ENCODE data around the gene ALDH8A1.

ALDH8A1 gene

GRCh38 chr6:134896910-134897309 lies 53.0 kb downstream of the ALDH8A1 start:
- DNase-seq, result no peak
- no peak for TF ChIP-seq CTCF (IDR thresholded peaks at IDR 0.05; ENCODE audit: low read depth, low read length, missing control alignments)
- no peak overlapping the region for H3K27ac ChIP-seq
- no peaks in the 10 kb centered on the region for H3K36me3 ChIP-seq (replicated peaks)
- no peaks in the 10 kb centered on the region for H3K27me3 ChIP-seq (replicated peaks)
- in situ Hi-C loops (cut with HindIII; ENCODE audit: low pct_ligation_motif_present, low sequenced_read_pairs), result no loop called here
- no peak overlapping the region for H3K4me3 ChIP-seq (ENCODE audit: low read depth, low read length)

DNA sequence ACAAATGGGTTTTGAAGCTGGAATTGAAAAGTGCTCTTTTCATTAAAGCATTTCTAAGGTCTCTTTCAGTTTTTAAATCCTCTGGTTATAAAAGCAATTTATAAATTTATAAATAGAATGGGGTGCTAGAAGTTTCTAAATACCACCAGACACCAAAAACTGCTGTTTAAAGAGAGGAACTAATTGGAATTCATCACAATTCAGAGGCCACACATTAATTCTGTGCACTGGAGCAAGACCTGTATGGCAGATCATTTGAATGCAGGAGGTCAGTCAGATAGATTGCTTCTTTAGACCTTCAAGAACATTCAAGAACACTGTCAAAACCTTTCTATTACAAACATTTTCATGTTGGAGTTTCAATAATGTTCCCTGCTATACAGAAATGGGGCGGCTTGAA lies 55.1 kb downstream of the ALDH8A1 start:
- Histone ChIP-seq H3K27ac (no peak overlapping the region), H3K4me3 (ENCODE audit: low read depth, low read length) (no peak overlapping the region), H3K27me3 (replicated peaks) (no peaks in the 10 kb centered on the region), H3K36me3 (replicated peaks) (no peaks in the 10 kb centered on the region)
- no peak for DNase-seq
- in situ Hi-C loops (cut with HindIII; ENCODE audit: low pct_ligation_motif_present, low sequenced_read_pairs), result no loop called here
- TF ChIP-seq CTCF (IDR thresholded peaks at IDR 0.05; ENCODE audit: low read depth, low read length, missing control alignments), result no peak

GRCh38 chr6:134892362-134892761 lies 57.5 kb downstream of the ALDH8A1 start:
- TF ChIP-seq CTCF (IDR thresholded peaks at IDR 0.05; ENCODE audit: low read depth, low read length, missing control alignments), result no peak
- DNase-seq, result no peak
- Histone ChIP-seq H3K27me3 (replicated peaks) (no peaks in the 10 kb centered on the region), H3K36me3 (replicated peaks) (no peaks in the 10 kb centered on the region), H3K27ac (no peak overlapping the region), H3K4me3 (ENCODE audit: low read depth, low read length) (no peak overlapping the region)
- in situ Hi-C loops (cut with HindIII; ENCODE audit: low pct_ligation_motif_present, low sequenced_read_pairs), result no loop called here

GRCh38 chr6:134891633-134892032 lies 58.3 kb downstream of the ALDH8A1 start:
- H3K27ac ChIP-seq, result no peak overlapping the region
- DNase-seq, result no peak
- in situ Hi-C loops (cut with HindIII; ENCODE audit: low pct_ligation_motif_present, low sequenced_read_pairs), result no loop called here
- H3K4me3 ChIP-seq (ENCODE audit: low read depth, low read length), result no peak overlapping the region
- no peak for TF ChIP-seq CTCF (IDR thresholded peaks at IDR 0.05; ENCODE audit: low read depth, low read length, missing control alignments)
- no peaks in the 10 kb centered on the region for H3K27me3 ChIP-seq (replicated peaks)
- H3K36me3 ChIP-seq (replicated peaks), result no peaks in the 10 kb centered on the region

- Histone ChIP-seq H3K27ac (no peak overlapping the region), H3K4me3 (ENCODE audit: low read depth, low read length) (no peak overlapping the region), H3K36me3 (replicated peaks) (no peaks in the 10 kb centered on the region), H3K27me3 (replicated peaks) (no peaks in the 10 kb centered on the region)
- in situ Hi-C loops (cut with HindIII; ENCODE audit: low pct_ligation_motif_present, low sequenced_read_pairs), result no loop called here
- no peak for DNase-seq
- no peak for TF ChIP-seq CTCF (IDR thresholded peaks at IDR 0.05; ENCODE audit: low read depth, low read length, missing control alignments)
Observed at GRCh38 chr6:134888316-134888715, 61.6 kb downstream of the ALDH8A1 start.

DNA sequence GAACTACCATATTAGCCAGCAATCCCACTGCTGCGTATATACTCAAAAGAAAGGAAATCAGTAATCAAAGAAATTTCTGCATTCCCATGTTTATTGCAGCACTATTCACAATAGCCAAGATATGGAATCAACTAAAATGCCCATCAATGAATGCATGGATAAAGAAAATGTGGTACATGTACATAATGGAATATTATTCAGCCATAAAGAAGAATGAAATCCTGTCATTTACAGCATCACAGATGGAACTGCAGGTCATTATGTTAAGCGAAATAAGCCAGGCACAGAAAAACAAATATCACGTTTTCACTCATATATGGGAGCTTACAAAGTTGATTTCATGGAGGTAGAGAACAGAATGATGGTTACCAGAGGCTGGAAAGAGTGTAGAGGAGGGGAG lies 65.1 kb downstream of the ALDH8A1 start:
- Histone ChIP-seq H3K36me3 (replicated peaks) (no peaks in the 10 kb centered on the region), H3K4me3 (ENCODE audit: low read depth, low read length) (no peak overlapping the region), H3K27me3 (replicated peaks) (no peaks in the 10 kb centered on the region), H3K27ac (no peak overlapping the region)
- TF ChIP-seq CTCF (IDR thresholded peaks at IDR 0.05; ENCODE audit: low read depth, low read length, missing control alignments), result no peak
- no peak for DNase-seq
- in situ Hi-C loops (cut with HindIII; ENCODE audit: low pct_ligation_motif_present, low sequenced_read_pairs), result no loop called here
